NCI-H524 (cell line): ENCODE data around the gene F2.

Experiments
- DNase-seq, 2 experiments: peaks; one replicate each; lab custom pipeline; 2025; lab: John Stamatoyannopoulos, UW

The F2 gene

GRCh38 chr11:46743693-46744339 lies 24.8 kb downstream of the F2 start:
- DNase-seq, result no peak

GRCh38 chr11:46745328-46745727 lies 26.3 kb downstream of the F2 start:
- no peak for DNase-seq

GRCh38 chr11:46745995-46746394 lies 27.0 kb downstream of the F2 start:
- DNase-seq, result no peak

GRCh38 chr11:46747150-46747549 lies 28.1 kb downstream of the F2 start:
- no peak for DNase-seq

- DNase-seq, result no peak
Observed at GRCh38 chr11:46755962-46756361, 36.9 kb downstream of the F2 start.

- no peak for DNase-seq
Observed at GRCh38 chr11:46759196-46759595, 40.2 kb downstream of the F2 start.

GRCh38 chr11:46760429-46761128 lies 41.6 kb downstream of the F2 start:
- DNase-seq, result no peak

- no peak for DNase-seq
Observed at GRCh38 chr11:46761807-46762206, 42.8 kb downstream of the F2 start.

GRCh38 chr11:46762248-46762647 lies 43.2 kb downstream of the F2 start:
- DNase-seq, result no peak

- no peak for DNase-seq
Observed at GRCh38 chr11:46766656-46767055, 47.6 kb downstream of the F2 start.

GRCh38 chr11:46769636-46770221 lies 50.7 kb downstream of the F2 start:
- DNase-seq, result no peak

- DNase-seq, result no peak
Observed at GRCh38 chr11:46776878-46777277, 57.9 kb downstream of the F2 start.

GRCh38 chr11:46778416-46778815 lies 59.4 kb downstream of the F2 start:
- DNase-seq, result no peak
